IPS DF 4.7 (cell line): ENCODE measurements around the gene UGP2.
"Not testable (repeated sequence)": the region's sequence is repeated elsewhere in the genome, so short reads cannot be mapped to it uniquely, and the experiment has no call there.

ENCODE experiments used
- DNase-seq: peaks from one replicate; pipeline ENCODE4 v3.0.0-alpha.2; 2013; ENCODE audit warnings: low spot score; ENCODE audit errors: extremely low read depth

Gene UGP2

GRCh38 chr2:63841254-63842022, at the start of gene UGP2:
UGP2 (plus strand) TSS chr2:63841896; CDS start chr2:63842186, 290 bp downstream.
- DNase-seq: no peak

DNA sequence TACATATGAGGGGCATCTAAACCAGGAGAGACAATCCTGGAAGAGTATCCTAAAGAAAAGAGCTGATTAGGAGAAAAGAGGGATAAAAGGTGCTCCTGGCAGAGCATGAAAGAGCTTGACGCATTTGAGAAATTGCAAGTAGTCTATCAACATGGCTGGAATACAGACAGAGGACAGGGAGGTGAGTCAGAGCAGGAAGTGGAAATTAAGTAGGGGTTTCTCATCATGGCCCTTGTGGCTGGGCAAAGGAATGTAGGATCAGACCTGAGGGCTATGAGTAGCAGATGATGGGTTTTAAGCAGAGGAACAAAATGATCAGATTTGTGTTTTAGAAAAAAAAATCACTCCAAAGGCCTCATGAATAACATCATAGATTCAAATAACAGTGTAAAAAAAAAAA, 49.2 kb upstream of the UGP2 start:
- DNase-seq: no peak

GRCh38 chr2:63796366-63796765, 45.3 kb upstream of the UGP2 start:
- DNase-seq: no peak

DNA sequence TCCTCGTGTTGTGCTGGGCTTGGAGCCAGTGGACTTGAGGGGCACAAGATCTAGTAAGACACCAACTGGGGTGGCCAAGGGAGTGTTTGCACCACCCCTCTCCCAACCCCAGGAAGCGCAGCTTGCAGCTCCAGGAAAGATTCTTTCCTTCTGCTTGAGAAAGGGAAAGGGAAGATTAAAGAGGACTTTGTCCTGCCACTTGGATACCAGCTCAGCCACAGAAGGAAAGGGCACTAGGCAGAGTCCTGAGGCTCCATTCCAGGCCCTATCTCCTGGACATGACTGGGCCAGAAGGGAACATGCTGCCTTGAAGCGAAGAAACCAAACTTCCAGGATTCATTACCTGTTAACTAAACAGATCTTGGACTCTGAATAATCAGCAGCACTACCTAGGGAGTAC, 44.9 kb upstream of the UGP2 start:
- DNase-seq: no peak

GRCh38 chr2:63801455-63801854, 40.2 kb upstream of the UGP2 start:
- no peak for DNase-seq

- DNase-seq: no peak
Measured at GRCh38 chr2:63805412-63805811, 36.3 kb upstream of the UGP2 start.

GRCh38 chr2:63808036-63808435, 33.7 kb upstream of the UGP2 start:
- DNase-seq: not testable (repeated sequence)

GRCh38 chr2:63808911-63809310, 32.8 kb upstream of the UGP2 start:
- DNase-seq: not testable (repeated sequence)

DNA sequence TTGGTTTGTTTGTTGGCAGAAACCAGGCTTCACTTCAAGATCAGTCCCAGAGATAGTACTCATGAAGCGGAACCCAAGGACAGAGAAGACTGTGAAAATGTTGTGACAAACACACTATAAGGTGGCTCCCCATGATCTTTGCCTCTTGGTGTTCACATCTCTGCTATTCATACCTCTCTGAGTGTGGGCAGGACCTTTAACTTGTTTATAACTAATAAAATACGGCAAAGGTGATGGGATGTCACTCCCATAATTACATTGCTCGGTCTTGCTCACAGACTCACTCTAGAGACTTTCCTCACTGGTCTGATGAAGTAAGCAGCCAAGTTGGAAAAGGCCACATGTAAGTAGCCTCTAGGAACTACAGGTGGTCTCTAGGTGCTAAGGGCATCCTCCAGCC, 30.6 kb upstream of the UGP2 start:
- DNase-seq: no peak

DNA sequence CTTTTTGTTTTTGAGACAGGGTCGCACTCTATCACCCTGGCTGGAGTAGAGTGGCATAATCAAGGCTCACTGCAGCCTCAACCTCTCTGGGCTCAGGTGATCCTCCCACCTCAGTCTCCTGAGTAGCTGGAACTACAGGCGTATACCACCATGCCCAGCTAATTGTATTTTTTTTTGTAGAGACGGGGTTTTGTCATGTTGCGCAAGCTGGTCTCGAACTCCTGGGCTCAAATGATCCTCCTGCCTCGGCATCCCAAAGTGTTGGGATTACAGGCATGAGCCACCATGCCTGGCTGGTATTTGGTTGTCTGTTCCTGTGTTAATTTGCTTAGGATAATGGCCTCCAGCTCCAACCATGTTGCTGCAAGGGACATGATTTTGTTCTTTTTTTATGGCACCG, 29.8 kb upstream of the UGP2 start:
- not testable (repeated sequence) for DNase-seq

GRCh38 chr2:63814114-63814513, 27.6 kb upstream of the UGP2 start:
- no peak for DNase-seq

- no peak for DNase-seq
Measured at GRCh38 chr2:63817382-63817781, 24.3 kb upstream of the UGP2 start.

DNA sequence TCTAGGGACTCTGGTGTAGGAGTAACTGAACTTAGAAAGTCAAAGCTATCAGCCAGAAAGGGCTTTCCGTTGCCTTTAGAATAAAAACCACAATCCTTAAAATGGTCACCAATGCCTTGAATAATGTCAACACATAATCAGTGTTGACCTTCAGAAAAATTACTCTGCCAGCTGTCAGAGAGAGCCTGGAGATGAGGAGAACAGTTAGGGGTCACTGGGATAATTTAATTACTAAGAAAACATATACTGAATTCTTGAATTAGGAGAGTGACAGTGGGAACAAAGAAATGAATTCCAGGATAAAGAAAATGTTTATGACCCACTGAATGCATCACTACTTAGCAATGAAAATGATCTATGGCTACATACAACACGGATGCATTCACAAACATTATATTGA, 23.4 kb upstream of the UGP2 start:
- no peak for DNase-seq

DNA sequence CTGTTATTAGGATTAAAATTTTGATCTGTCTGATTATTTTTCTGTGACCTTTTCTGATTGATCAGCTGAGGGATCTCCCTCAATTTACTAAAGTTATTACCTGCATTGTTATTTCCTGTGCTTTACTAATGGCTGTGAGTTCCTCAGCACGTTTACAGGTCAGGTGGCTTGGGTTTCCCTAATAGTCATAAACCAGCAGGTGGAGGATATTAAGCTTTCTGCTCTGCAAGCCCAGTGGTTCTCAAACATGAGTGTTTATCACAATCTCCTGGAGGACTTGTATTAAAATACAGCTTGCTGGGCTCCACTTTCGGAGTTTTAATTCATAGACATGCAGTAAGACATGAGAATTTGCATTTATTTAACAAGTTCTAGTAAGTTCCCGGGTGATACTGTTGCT, 22.4 kb upstream of the UGP2 start:
- no peak for DNase-seq

DNA sequence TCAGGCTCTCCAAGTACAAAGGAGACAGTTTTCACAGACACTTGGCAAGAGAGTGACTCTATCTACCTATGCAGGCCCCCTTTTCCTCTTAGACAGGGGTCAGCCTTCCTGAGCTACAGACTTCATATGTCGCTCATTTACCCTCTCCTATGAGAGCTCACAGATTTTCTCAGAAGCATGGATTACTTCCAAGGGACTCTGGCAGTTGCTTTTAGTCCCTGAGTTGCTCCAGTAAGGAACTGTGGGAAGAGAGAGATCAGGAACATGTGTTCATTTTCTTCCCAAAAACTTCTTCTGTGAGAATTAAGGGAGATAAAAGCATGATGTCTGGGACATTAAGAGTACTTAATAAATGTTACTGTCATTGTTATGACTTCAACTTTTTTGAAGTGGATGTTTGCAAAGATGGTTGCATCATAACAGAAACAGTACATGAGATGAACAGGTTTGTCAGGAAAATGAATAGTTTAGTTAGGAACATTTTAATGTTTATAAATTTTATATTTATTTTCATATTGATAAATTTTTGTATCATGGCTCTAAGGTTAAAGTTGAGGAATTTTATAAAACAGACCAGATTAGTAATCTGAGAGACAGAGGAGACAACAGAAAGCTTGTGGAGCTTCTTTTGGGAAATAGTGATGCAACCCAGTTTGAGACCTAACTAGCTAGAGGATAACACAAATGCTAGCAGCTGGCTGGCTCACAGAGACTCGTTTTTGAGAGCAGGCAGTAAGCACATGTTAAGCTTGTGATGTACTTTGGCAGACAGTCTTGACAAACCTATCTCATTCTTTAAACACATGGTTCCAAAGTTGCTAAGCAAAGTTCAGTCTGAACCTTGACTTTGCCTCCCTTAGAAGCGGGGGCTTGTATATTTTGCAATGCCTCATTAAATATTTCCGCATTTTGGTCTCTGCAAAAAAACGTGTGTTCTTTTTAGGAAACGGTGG, 21.7 kb upstream of the UGP2 start:
- DNase-seq: no peak

GRCh38 chr2:63820969-63821368, 20.7 kb upstream of the UGP2 start:
- no peak for DNase-seq

DNA sequence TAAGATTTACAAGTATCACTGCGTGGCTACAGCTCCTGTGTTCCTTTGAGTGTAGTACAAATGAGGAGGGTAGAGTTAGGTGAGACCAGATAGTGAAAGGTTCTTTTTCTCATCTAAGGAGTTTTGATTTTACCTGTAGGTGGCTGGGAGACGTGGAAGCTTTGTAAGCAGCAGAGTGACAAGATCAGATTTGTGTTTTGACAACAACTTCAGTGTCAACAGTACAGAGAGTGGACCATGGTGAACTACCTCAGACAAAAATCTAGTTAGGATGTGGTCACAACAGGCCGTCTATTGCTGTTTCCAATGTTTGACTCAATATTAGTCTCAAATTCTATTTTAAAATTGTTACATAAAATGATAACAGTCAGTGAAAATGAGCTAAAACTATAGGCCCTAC, 20.3 kb upstream of the UGP2 start:
- no peak for DNase-seq

DNA sequence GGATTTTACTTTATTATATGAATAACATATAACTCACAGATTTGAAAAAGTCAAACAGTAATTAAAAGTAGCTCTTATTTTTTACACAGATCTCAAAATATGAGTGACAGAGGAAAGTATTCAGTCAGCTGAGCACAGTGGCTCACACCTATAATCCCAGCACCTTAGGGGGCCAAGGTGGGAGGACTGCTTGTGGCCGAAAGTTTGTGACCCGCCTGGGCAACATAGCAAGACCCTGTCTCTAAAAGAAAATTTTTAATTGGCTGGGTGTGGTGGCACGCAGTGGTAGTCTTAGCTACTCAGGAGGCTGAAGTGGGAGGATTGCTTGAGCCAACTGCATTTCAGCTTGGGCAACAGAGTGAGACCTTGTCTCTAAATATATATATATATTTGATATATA, 19.2 kb upstream of the UGP2 start:
- DNase-seq: no peak

DNA sequence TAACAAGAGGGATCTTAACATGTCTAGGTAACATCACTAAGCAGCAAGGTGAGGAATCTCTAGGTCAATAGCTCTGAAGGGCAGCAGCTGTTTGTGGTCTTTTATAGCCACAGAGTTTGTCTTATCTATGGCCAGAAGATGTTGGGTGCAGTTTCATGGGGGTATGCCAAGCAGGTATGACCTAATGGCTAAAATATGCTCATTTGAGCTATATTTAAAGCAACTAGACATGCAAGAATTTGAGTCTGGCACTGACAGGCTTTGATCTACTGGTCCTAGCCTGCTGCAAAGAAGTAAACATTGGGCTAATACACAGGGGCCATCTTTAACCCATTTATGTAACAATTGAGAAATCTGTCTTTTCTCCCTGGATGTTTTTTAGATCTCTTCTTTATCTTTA, 13.9 kb upstream of the UGP2 start:
- DNase-seq: no peak

DNA sequence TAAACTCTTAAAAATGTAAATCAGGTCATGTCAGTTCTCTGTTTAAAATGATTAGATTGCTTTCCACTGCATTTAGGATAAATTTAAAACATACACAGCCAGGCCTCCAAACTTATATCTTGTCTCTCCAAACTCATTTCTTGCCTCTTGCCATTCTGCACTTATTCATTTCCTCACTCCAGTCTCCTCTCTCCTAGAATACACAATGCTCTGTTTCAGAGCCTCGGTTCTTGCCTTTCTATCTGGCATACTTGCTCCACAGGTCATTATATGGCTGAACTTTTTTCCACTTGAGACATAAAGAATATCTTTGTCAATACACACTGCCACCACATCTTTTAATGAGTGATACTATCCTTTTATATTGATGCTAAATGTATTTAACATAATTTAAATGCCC, 10.5 kb upstream of the UGP2 start:
- no peak for DNase-seq

GRCh38 chr2:63834401-63834800, 7.3 kb upstream of the UGP2 start:
- no peak for DNase-seq

DNA sequence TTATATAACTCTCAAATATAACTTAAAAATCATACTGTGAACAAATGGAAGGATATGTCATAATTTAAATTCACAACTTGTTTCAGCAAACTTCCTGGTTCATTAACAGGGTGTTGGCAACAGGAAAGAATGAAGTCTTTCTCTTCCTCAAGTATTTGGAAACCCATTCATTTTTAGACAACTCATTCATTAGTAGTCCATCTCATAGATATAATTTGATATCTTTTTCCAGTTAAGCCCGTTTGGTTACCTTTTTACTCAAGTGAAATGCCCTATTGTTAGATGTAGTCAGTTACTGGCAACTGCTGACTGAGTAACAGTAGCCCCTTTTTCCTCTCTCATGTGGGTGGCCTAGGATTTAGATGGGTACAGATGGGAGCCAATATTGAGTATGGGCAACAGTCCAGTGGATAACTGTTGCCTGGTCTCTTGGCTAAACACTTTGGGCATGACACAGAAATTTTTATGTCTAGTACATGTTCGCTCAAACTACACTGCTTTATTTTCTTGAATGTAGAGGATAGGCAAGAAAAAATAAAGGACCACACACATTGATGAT, 4.6 kb upstream of the UGP2 start:
- no peak for DNase-seq
